GM18873 (cell line): ENCODE data around the gene TAX1BP3.

Experiments
- ATAC-seq: cut with Tn5 transposase; IDR thresholded peaks from one replicate; pipeline ENCODE4 v1.9.1; 2021; ENCODE audit warnings: mild to moderate bottlenecking, moderate library complexity, moderate number of reproducible peaks; ENCODE audit not compliant: unreplicated experiment, low FRiP score

TAX1BP3 gene

GRCh38 chr17:3659541-3660111, 8.8 kb downstream of the TAX1BP3 start:
- no peak for ATAC-seq

- ATAC-seq: no peak
Measured at GRCh38 chr17:3658784-3659449, 9.5 kb downstream of the TAX1BP3 start.

- no peak for ATAC-seq
Measured at GRCh38 chr17:3657874-3658783, 10.2 kb downstream of the TAX1BP3 start.

GRCh38 chr17:3657588-3657869, 10.8 kb downstream of the TAX1BP3 start:
- ATAC-seq: no peak

- ATAC-seq: no peak
Measured at GRCh38 chr17:3656755-3657587, 11.4 kb downstream of the TAX1BP3 start.

- no peak for ATAC-seq
Measured at GRCh38 chr17:3656353-3656752, 12.0 kb downstream of the TAX1BP3 start.

- ATAC-seq: no peak
Measured at GRCh38 chr17:3655766-3656165, 12.6 kb downstream of the TAX1BP3 start.

GRCh38 chr17:3647769-3648555, 20.4 kb downstream of the TAX1BP3 start:
- no peak for ATAC-seq

GRCh38 chr17:3647251-3647650, 21.1 kb downstream of the TAX1BP3 start:
- ATAC-seq: no peak

GRCh38 chr17:3645310-3645709, 23.1 kb downstream of the TAX1BP3 start:
- no peak for ATAC-seq

GRCh38 chr17:3643889-3644349, 24.5 kb downstream of the TAX1BP3 start:
- ATAC-seq: no peak

GRCh38 chr17:3641717-3642486, 26.5 kb downstream of the TAX1BP3 start:
- no peak for ATAC-seq

- no peak for ATAC-seq
Measured at GRCh38 chr17:3641014-3641413, 27.4 kb downstream of the TAX1BP3 start.

GRCh38 chr17:3639981-3640596, 28.3 kb downstream of the TAX1BP3 start:
- no peak for ATAC-seq

GRCh38 chr17:3636908-3637373, 31.4 kb downstream of the TAX1BP3 start:
- peak; percentile 11 for ATAC-seq

GRCh38 chr17:3636154-3636907, 32.0 kb downstream of the TAX1BP3 start, which contains the start of the genes CTNS and SHPK:
Gene CTNS (plus strand): TSS chr17:3636760. CDS start chr17:3640207, 3,447 bp downstream.
Gene SHPK (minus strand): TSS chr17:3636250. CDS start chr17:3636219, 31 bp downstream.
- ATAC-seq: peak; percentile 88

GRCh38 chr17:3635474-3636153, 32.8 kb downstream of the TAX1BP3 start:
- no peak for ATAC-seq
